CD4-positive, alpha-beta T cell treated with Interleukin-15 for 1 hour (primary cell): ENCODE measurements around the gene CCDC60.

Source experiments
- DNase-seq: peaks from one replicate; pipeline ENCODE4 v3.0.0-alpha.2; 2020

CCDC60 gene

DNA sequence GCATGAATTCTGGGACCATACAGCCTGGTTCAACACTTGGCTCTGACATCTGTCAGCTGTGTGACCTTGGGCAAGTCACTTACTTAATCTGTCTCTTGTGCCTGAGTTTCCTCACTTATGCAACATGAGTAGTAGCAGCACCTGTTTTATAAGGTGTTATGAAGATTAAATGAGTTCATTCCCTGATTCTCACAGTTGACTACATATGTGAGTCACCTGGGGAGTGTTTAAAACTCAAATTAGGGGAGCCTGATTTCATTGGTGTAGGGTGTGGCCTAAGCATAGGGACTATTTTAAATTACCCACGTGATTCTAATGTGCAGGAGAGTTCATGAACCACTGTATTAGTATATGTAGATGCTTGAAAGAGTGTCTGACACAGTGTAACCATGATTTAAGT is 222.3 kb downstream of the CCDC60 start:
- DNase-seq: no peak

DNA sequence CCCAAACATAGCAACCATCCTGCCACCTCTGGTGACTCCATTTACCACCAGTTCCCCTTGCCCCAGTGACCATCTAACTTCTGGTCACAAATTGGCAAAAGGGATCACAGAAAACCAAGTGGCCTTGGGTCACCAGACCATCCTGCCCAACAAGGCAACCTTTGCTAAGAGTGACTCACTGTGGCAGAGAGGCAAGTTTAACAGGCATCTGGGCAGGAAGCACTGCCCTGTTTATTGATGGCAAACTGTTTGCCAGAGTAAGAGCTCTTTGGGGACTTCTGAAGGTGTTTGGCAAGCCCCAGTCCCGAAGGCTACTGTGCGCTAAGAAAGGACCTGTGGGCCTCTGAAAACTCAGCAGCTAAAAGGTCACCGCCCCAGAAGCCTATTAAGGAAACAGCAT is 230.9 kb downstream of the CCDC60 start:
- no peak for DNase-seq

DNA sequence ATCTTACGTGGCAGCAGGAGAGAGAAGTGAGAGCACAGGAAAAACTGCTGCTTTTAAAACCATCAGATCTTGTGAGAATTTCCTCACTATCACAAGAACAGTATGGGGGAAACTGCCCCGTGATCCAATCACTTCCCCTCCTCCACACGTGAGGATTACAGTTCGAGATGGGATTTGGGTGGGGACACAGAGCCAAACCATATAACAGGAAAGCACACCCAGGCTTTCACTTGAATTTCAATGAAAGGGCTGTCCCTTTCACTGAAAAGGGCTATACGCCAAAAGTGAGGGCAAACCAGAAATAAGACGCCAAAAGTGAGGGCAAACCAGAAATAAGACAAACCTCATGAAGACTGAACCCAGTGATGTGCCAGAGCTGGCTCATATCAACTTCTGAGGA is 236.2 kb downstream of the CCDC60 start:
- DNase-seq: no peak

DNA sequence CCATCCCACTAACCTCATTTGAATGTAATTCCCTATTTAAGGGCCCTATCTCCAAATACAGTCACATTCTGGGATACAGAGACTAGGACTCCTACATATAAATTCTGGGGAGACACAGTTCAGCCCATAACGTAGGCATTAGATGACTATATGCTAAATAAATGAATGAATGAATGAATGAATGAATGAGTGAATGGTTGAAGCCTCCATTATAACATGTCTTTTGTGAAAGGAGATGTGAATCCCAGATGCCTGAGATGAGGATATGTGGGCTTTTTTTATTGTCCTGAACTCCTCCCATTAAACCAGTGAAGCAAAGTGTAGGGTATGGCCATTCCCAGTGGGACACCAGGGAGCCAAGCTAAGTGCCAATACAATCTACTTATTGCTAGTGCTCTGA is 238.6 kb downstream of the CCDC60 start:
- DNase-seq: no peak

DNA sequence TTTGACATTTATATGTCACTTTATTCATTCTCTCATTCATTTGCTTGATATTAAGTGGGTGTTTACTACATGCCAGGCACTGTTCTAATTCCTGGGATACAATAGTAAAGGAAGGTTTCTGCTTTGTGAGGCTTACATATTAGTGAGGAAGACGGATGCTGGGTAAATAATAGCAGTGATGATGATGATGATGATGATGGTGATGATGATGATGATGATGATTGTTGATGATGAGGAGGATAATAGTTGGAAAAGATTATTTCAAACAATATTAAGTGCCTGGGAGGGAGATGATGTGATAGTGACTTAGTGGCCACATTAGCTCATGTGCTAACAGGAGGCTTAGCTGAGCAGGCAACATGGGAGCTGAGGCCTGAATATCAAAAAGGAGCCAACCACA is 239.7 kb downstream of the CCDC60 start:
- DNase-seq: no peak

DNA sequence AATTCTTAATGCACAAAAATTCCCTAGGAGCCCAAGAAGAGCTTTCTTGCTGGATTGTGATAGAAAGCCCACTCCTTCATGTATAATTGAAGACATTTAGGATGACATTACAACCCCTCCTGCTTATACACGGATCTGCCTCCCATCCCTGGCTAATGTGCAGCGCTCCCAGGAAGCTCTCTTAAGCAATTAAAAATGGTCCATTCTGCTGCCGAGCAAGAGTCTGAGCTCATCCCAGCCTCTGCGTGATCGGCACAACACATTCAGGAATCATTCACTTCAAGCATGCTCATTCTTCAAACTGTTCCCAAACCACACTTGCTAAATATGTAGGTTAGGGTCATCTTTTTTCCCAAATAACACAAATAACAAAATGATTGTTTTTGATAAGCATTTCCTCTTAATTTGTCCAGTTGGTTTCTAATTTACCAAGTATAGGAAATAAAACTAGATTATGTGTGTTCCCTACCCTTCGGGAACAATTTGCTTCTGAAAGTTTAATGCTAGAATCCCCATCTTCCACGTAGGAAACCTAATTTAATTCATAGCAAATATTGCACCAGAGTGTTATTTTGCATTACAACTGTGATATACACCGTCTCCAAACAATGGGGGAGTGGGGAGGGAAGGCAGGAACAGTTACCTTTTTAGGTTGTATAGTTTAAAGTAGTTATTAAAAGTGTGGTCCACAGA is 241.7 kb downstream of the CCDC60 start:
- no peak for DNase-seq

DNA sequence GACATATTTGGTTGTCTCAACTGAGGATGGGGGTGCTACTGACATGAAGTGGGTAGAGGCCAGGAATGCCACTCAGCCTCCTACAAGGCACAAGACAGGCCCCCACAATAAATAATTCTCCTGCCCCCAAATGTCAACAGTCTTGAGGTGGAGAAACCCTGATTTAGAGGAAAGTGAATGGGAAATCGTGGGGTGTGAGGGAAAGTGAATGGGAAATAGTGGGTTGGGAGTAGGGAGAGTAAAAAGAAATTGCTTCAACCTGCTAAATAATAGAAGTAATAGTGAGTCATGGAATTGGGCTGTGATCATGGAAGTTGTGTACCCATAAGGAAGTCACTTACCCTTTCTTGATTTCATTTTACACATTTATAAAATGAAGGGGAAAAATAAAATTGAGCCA is 242.4 kb downstream of the CCDC60 start:
- no peak for DNase-seq

DNA sequence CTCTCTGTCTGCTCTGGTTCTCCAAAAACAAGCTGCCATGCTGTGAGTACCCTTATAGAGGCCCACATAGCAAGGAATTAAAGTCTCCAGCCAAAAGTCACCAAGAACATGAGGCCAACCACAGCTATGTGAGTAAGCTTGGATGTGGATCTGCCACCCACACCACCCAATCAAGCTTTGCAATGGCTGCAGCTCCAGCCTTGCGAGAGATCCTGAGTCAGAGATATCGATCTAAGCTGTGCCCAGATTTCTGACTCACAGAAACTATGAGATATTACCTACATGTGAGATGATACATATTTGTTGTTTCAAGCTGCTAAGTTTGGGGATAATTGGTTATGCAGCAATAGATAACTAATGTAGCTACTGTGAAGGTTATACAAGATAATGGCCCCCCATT is 243.6 kb downstream of the CCDC60 start:
- no peak for DNase-seq

DNA sequence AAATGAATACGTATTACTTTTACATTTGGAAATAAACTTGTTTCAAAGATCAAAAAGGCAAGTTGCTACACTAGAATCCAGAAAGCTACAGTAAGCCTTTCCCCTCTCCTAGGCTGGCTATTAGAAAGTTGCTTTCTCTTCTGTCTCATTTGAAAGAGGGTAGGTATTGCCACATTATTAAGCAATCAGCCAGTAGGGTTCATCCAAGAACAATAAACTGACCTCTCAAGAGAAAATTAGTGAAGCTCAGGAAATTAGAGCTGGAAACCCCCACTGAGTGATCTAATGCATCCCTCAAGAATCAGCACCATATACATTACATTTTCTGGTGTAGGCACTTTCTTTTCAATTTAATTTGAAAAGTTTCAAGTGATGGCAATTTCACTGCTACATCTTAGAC is 254.6 kb downstream of the CCDC60 start:
- no peak for DNase-seq

DNA sequence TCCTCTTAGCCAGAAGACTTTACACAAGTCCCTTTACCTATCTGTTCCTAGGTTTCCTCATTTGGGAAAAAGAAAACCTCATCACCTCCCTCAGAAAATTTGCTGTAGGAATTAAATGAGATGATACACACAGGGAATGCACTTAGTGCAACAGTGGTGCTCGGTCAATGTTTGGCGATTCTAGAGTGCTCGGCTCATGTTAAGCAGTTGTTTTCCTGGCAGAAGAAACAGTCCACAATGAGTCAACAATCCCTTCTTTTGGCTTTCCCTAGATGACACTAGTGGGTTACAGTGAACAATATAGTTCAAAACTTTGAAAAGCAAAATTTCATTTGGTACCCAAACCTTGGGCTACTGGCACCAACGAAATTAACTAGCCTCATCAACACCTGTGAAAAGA is 255.1 kb downstream of the CCDC60 start:
- no peak for DNase-seq
